H1 (cell line): ENCODE results near the gene DDC. TPM values are rescaled to one million over a fixed set of nuclear protein-coding genes. Genes with fewer than 3 reads are reported as not detected.

Experiments
- CTCF ChIA-PET: fragments of 300-600 bp; sonication (Branson Sonifier 250); formaldehyde crosslinking; loops from one replicate; lab custom pipeline; 2021; ENCODE audit not compliant: partially characterized antibody; lab: Charles Lee
- POLR2A ChIA-PET: fragments of 300-600 bp; sonication (Branson Sonifier 250); formaldehyde crosslinking; loops from one replicate; lab custom pipeline; 2021; ENCODE audit warnings: inconsistent platforms; ENCODE audit not compliant: partially characterized antibody; lab: Charles Lee
- DNase-seq, 2 experiments: peaks; one replicate each; pipeline versions ENCODE4 v3.0.0 to v3.0.0-alpha.2; 2010 to 2022; ENCODE audit warnings: low spot score in 2 of 2, low read depth in 1 of 2, mixed read lengths in 1 of 2
- FAIRE-seq: peaks from 2 replicates; lab custom pipeline; 2011; peaks lifted over from hg19 to GRCh38; lab: Jason Lieb, UNC
- H2AFZ ChIP-seq: 2 replicates; pipeline ENCODE4 v1.8.1; 2012; ENCODE audit warnings: low read length, inconsistent platforms
- H2AK5ac ChIP-seq: 2 replicates; pipeline ENCODE4 v1.6.1; 2013; ENCODE audit warnings: low read depth, low read length
- H2BK120ac ChIP-seq: replicated peaks from 2 replicates; pipeline ENCODE3; 2013; ENCODE audit warnings: low read depth, low read length, inconsistent platforms
- H2BK12ac ChIP-seq: 2 replicates; pipeline ENCODE4 v1.6.1; 2013; ENCODE audit warnings: low read depth, low read length
- H2BK15ac ChIP-seq: 2 replicates; pipeline ENCODE4 v1.6.1; 2013; ENCODE audit warnings: low read length
- H2BK20ac ChIP-seq: 2 replicates; pipeline ENCODE4 v1.6.1; 2013; ENCODE audit warnings: low read length
- H2BK5ac ChIP-seq: 2 replicates; pipeline ENCODE4 v1.6.1; 2013; ENCODE audit warnings: low read depth, low read length
- H3K14ac ChIP-seq: 2 replicates; pipeline ENCODE4 v1.6.1; 2013; ENCODE audit warnings: inconsistent platforms; ENCODE audit not compliant: insufficient read length
- H3K18ac ChIP-seq: 2 replicates; pipeline ENCODE4 v1.6.1; 2013; ENCODE audit warnings: low read length; ENCODE audit errors: extremely low read depth
- H3K23ac ChIP-seq: 2 replicates; pipeline ENCODE4 v1.6.1; 2013; ENCODE audit warnings: inconsistent platforms; ENCODE audit not compliant: insufficient read length
- H3K23me2 ChIP-seq: 2 replicates; pipeline ENCODE4 v1.6.1; 2013; ENCODE audit warnings: low read depth, low read length
- H3K27ac ChIP-seq: 2 replicates; pipeline ENCODE4 v1.6.1; 2011; ENCODE audit warnings: low read depth, low read length, inconsistent platforms
- H3K27me3 ChIP-seq, 4 experiments: replicated peaks in 1 of 4; 1 replicate in 1 of 4; 2 replicates in 3 of 4; pipeline versions ENCODE4 v1.6.1 to v1.8.1; 2011 to 2013; ENCODE audit warnings: low read length in 3 of 4, mild to moderate bottlenecking in 3 of 4, inconsistent platforms in 2 of 4, mixed read lengths in 2 of 4, moderate library complexity in 1 of 4; ENCODE audit not compliant: control insufficient read depth in 3 of 4, insufficient read depth in 3 of 4; ENCODE audit errors: extremely low read depth in 1 of 4
- H3K36me3 ChIP-seq, 4 experiments: 2 replicates each; pipeline versions ENCODE4 v1.6.1 to v1.8.1; 2011 to 2013; ENCODE audit warnings: mild to moderate bottlenecking in 4 of 4, low read length in 3 of 4, moderate library complexity in 2 of 4, control low read depth in 1 of 4, inconsistent platforms in 1 of 4; ENCODE audit not compliant: insufficient read depth in 4 of 4, control insufficient read depth in 2 of 4
- H3K4ac ChIP-seq: replicated peaks from 2 replicates; pipeline ENCODE3; 2013; ENCODE audit warnings: low read length, low read depth, mixed read lengths, inconsistent platforms; ENCODE audit not compliant: insufficient read length
- H3K4me1 ChIP-seq, 4 experiments: replicated peaks in 1 of 4; 1 replicate in 1 of 4; 2 replicates in 3 of 4; pipeline versions ENCODE4 v1.6.1 to v1.8.1; 2011 to 2013; ENCODE audit warnings: low read length in 3 of 4, inconsistent platforms in 2 of 4, mixed read lengths in 1 of 4; ENCODE audit not compliant: insufficient read depth in 4 of 4, control insufficient read depth in 3 of 4
- H3K4me2 ChIP-seq, 2 experiments: 2 replicates each; pipeline versions ENCODE4 v1.6.1 to v1.8.1; 2011 to 2013; ENCODE audit warnings: low read depth in 2 of 2, low read length in 2 of 2, control low read depth in 1 of 2, inconsistent platforms in 1 of 2, mild to moderate bottlenecking in 1 of 2; ENCODE audit not compliant: insufficient read depth in 1 of 2
- H3K4me3 ChIP-seq, 4 experiments: fragments of 200-600, 300-600 bp in 1 of 4; sonication (generic), shearing (Covaris generic), sonication (Bioruptor Twin) in 1 of 4; 2 replicates each; pipeline versions ENCODE4 v1.5.1 to v1.8.1; 2011 to 2016; ENCODE audit warnings: low read length in 4 of 4, low read depth in 3 of 4, control low read depth in 2 of 4, inconsistent platforms in 2 of 4, mild to moderate bottlenecking in 2 of 4, mixed read lengths in 1 of 4, moderate library complexity in 1 of 4; ENCODE audit not compliant: insufficient read depth in 2 of 4; ENCODE audit errors: extremely low read depth in 1 of 4
- H3K56ac ChIP-seq: replicated peaks from 2 replicates; pipeline ENCODE3; 2013; ENCODE audit warnings: low read depth, mild to moderate bottlenecking, mixed read lengths, low read length, inconsistent platforms; ENCODE audit not compliant: insufficient read length
- H3K79me1 ChIP-seq: 2 replicates; pipeline ENCODE4 v1.6.1; 2013; ENCODE audit warnings: low read depth, low read length, control low read depth
- H3K79me2 ChIP-seq, 2 experiments: 2 replicates each; pipeline versions ENCODE4 v1.6.1 to v1.8.1; 2012 to 2013; ENCODE audit warnings: low read length in 2 of 2, mild to moderate bottlenecking in 2 of 2, inconsistent platforms in 1 of 2; ENCODE audit not compliant: insufficient read depth in 2 of 2, control insufficient read depth in 1 of 2
- H3K9ac ChIP-seq, 4 experiments: replicated peaks in 1 of 4; 1 replicate in 1 of 4; 2 replicates in 3 of 4; pipeline versions ENCODE4 v1.6.1 to v1.8.1; 2011 to 2013; ENCODE audit warnings: low read depth in 3 of 4, low read length in 3 of 4, control low read depth in 2 of 4, mild to moderate bottlenecking in 2 of 4, moderate library complexity in 2 of 4, inconsistent platforms in 1 of 4; ENCODE audit errors: extremely low read depth in 1 of 4
- H3K9me3 ChIP-seq, 2 experiments: 2 replicates each; pipeline versions ENCODE4 v1.6.1 to v1.8.1; 2012 to 2013; ENCODE audit warnings: mild to moderate bottlenecking in 2 of 2, moderate library complexity in 2 of 2, control low read depth in 1 of 2, inconsistent platforms in 1 of 2, low read depth in 1 of 2, low read length in 1 of 2, mixed read lengths in 1 of 2; ENCODE audit not compliant: insufficient read depth in 2 of 2
- H4K20me1 ChIP-seq, 2 experiments: replicated peaks in 1 of 2; 2 replicates each; pipeline versions ENCODE3 to v1.8.1; 2011 to 2013; ENCODE audit warnings: inconsistent platforms in 2 of 2, low read length in 2 of 2, mild to moderate bottlenecking in 1 of 2; ENCODE audit not compliant: insufficient read depth in 2 of 2, control insufficient read depth in 1 of 2
- H4K5ac ChIP-seq: 2 replicates; pipeline ENCODE4 v1.6.1; 2013; ENCODE audit warnings: low read length, low read depth, mixed read lengths, inconsistent platforms; ENCODE audit not compliant: insufficient read length
- H4K8ac ChIP-seq: 2 replicates; pipeline ENCODE4 v1.8.0; 2013; ENCODE audit warnings: mild to moderate bottlenecking, moderate library complexity, low read length, inconsistent platforms; ENCODE audit not compliant: insufficient read depth; ENCODE audit errors: extremely low read depth
- H4K91ac ChIP-seq: replicated peaks from 2 replicates; pipeline ENCODE3; 2013; ENCODE audit warnings: low read length, mixed read lengths, inconsistent platforms; ENCODE audit not compliant: insufficient read length
- BACH1 ChIP-seq: IDR thresholded peaks from 2 replicates; pipeline ENCODE4 v1.6.1; 2012; ENCODE audit warnings: low read length, improper control_type of control experiment
- CREB1 ChIP-seq: IDR thresholded peaks from 2 replicates; pipeline ENCODE4 v1.6.1; 2012; ENCODE audit warnings: inconsistent platforms
- E2F6 ChIP-seq: IDR thresholded peaks from 2 replicates; pipeline ENCODE4 v1.6.1; 2012; ENCODE audit warnings: inconsistent platforms
- EGR1 ChIP-seq: IDR thresholded peaks from 2 replicates; pipeline ENCODE4 v1.6.1; 2011; ENCODE audit warnings: low read depth, low read length, borderline replicate concordance
- GTF2F1 ChIP-seq: IDR thresholded peaks from 2 replicates; pipeline ENCODE4 v1.6.1; 2012; ENCODE audit warnings: low read depth, low read length, improper control_type of control experiment, borderline replicate concordance
- HDAC6 ChIP-seq: IDR thresholded peaks from one replicate; pipeline ENCODE4 v1.7.1; 2012; ENCODE audit warnings: low read depth, mild to moderate bottlenecking, inconsistent platforms, low read length, moderate library complexity
- NRF1 ChIP-seq: IDR thresholded peaks from 2 replicates; pipeline ENCODE4 v1.6.1; 2011; ENCODE audit warnings: mild to moderate bottlenecking, low read depth, low read length, improper control_type of control experiment
- RNF2 ChIP-seq: fragments of 200-900, 300-1000 bp; sonication (generic); IDR thresholded peaks from 2 replicates; pipeline ENCODE4 v1.7.1; 2016; ENCODE audit warnings: borderline replicate concordance, low read depth, mild to moderate bottlenecking, antibody characterized with exemption, low read length; ENCODE audit not compliant: poor library complexity, severe bottlenecking; ENCODE audit errors: missing control alignments
- SIN3A ChIP-seq, 2 experiments: IDR thresholded peaks in 1 of 2; conservative IDR thresholded peaks in 1 of 2; 2 replicates each; pipeline ENCODE4 v1.6.1; 2011 to 2012; ENCODE audit warnings: low read length in 2 of 2, improper control_type of control experiment in 1 of 2, low read depth in 1 of 2, mild to moderate bottlenecking in 1 of 2
- SUZ12 ChIP-seq: fragments of 200-600 bp; sonication (generic); IDR thresholded peaks from 2 replicates; pipeline ENCODE4 v1.6.1; 2012; ENCODE audit warnings: mild to moderate bottlenecking, inconsistent platforms, low read length, moderate library complexity, mixed read lengths
- USF2 ChIP-seq: IDR thresholded peaks from 2 replicates; pipeline ENCODE4 v1.6.1; 2011; ENCODE audit warnings: low read length, improper control_type of control experiment
- WGBS, 2 experiments: shearing (Covaris generic) in 1 of 2; methylation state at CpG; one replicate each; pipeline versions ENCODE4 v1.1.6 to v1.1.7; 2013 to 2015; ENCODE audit warnings: low lambda C conversion rate in 2 of 2, mixed read lengths in 2 of 2, inconsistent platforms in 1 of 2, low coverage in 1 of 2, missing lambda C conversion rate in 1 of 2; ENCODE audit not compliant: insufficient replicate concordance in 2 of 2, insufficient coverage in 1 of 2, insufficient read length in 1 of 2; ENCODE audit errors: extremely low coverage in 1 of 2, missing lambda C conversion rate in 1 of 2; 5-methylcytosine and 5-hydroxymethylcytosine counted together
- polyA plus RNA-seq, 7 experiments: library from polyadenylated mRNA; depleted of rRNA in 3 of 7; stranded (reverse) in 5 of 7; unstranded in 2 of 7; fragments of >200 nt in 5 of 7; fragments of 200-250 nt in 2 of 7; gene quantifications; 1 replicate in 5 of 7; 2 replicates in 1 of 7; 4 replicates in 1 of 7; pipeline versions ENCODE4 v1.2.1 to v1.2.3, GENCODE V29; 2011 to 2013; ENCODE audit warnings: missing spikeins in 2 of 7, mixed read lengths in 2 of 7
- total RNA-seq: library from RNA; stranded (reverse); fragmentation: NEBNext Ultra II Directional; extraction: Animal tissue kit (Norgen Biotek cat#: 25700); gene quantifications from 2 replicates; pipeline ENCODE4 v1.2.1, GENCODE V29; 2021

DDC gene
- total and polyA plus RNA-seq, 2 of the 8 experiments (the other 6 are each of a cell fraction or from before 2014, with no cell fraction given), result 0.05 TPM; not detected in 1

GRCh38 chr7:50450590-50451032 lies 114.6 kb downstream of the DDC start:
- Histone ChIP-seq H4K5ac (peak overlapping the region; percentile 34), H3K27ac (no peak overlapping the region), H2BK5ac (no peak overlapping the region), H3K79me2 (no peaks in the 10 kb centered on the region), H3K79me1 (no peaks in the 10 kb centered on the region), H3K36me3 (peaks cover 0 to 9% (median 3%) of the 10 kb centered on the region in 4 experiments; a peak in 2 of 8 replicates), H2BK20ac (no peak overlapping the region), H3K9ac (no peak overlapping the region), H3K23me2 (no peaks in the 10 kb centered on the region; the same call in 1 of the 2 replicates), H2AK5ac (no peak overlapping the region), H4K20me1 (no peaks in the 10 kb centered on the region), H3K56ac (no peak overlapping the region), H3K14ac (no peak overlapping the region), H2AFZ (peak overlapping the region; percentile 89), H2BK12ac (0 out of 2 replicates have a peak overlapping the region, but pooled peaks have one; percentile 39), H3K4ac (peak overlapping the region; percentile 72), H3K27me3 (peaks cover 0 to 5% (median 5%) of the 10 kb centered on the region in 4 experiments; a peak in 4 of 7 replicates), H2BK120ac (no peak overlapping the region), H4K91ac (peak overlapping the region; percentile 69), H3K23ac (no peak overlapping the region), H2BK15ac (no peak overlapping the region), H3K4me2 (peak overlapping the region; percentile 72 to 87), H4K8ac (no peak overlapping the region), H3K4me1 (peaks cover 2 to 5% (median 3%) of the 10 kb centered on the region in 4 experiments; a peak in 6 of 7 replicates), H3K9me3 (no peaks in the 10 kb centered on the region), H3K4me3 (peak overlapping the region; percentile 46 to 63 (median 54)), H3K18ac (peak overlapping the region; percentile 73; the same call in 1 of the 2 replicates)
- 52% methylated on average over 32 of the region's 32 CpGs; no CpG with 5 or more reads in 1 of the 2 experiments for WGBS, 2 experiments
- FAIRE-seq (no peak), DNase-seq (peak in 1 of 2 experiments; percentile 51)
- POLR2A ChIA-PET, result interaction anchor here (1.2 kb wide), 1 partner anchor 14 kb away, joined by 3 read pairs; no protein-coding TSS in a partner anchor
- CTCF ChIA-PET, result interaction anchor here (1.3 to 1.4 kb wide), 2 partner anchors 12 to 18 kb away, joined by 4 to 6 read pairs; no protein-coding TSS in a partner anchor
- no peak for TF ChIP-seq USF2
- TF ChIP-seq EGR1, result no peak
- TF ChIP-seq GTF2F1, result no peak
- no peak for TF ChIP-seq SUZ12
- TF ChIP-seq BACH1, result no peak
- TF ChIP-seq NRF1, result no peak
- no peak for TF ChIP-seq HDAC6
- TF ChIP-seq SIN3A (conservative IDR thresholded peaks at IDR 0.05 in 1 of 2, IDR thresholded peaks at IDR 0.05 in 1 of 2; ENCODE audit: low read depth in 1 of 2, low read length in 2 of 2), result no peak
- TF ChIP-seq CREB1, result no peak
- no peak for TF ChIP-seq E2F6
- TF ChIP-seq RNF2, result no peak
